HL-60/S4 treated with retinoic acid at 250 ng/mL for 4 days and 3 days (cell line): ENCODE measurements around the gene CCDC157.

Source experiments
- in situ Hi-C: fragments of 300-500 bp; cut with MboI; formaldehyde crosslinking; loops from 2 replicates; pipeline ENCODE4 v1.7.0; 2022; ENCODE audit warnings: low sequenced_read_pairs

Gene CCDC157

GRCh38 chr22:30408388-30409102 is 51.7 kb downstream of the CCDC157 start:
- in situ Hi-C loops, result no loop called here

- in situ Hi-C loops, result no loop called here
These were observed 55.0 kb downstream of the CCDC157 start for GRCh38 chr22:30411780-30412179.

GRCh38 chr22:30413001-30413400 is 56.2 kb downstream of the CCDC157 start:
- in situ Hi-C loops, result no loop called here

- in situ Hi-C loops, result no loop called here
These were observed 57.1 kb downstream of the CCDC157 start for GRCh38 chr22:30413745-30414524.

GRCh38 chr22:30414525-30415047 is 57.8 kb downstream of the CCDC157 start:
- in situ Hi-C loops, result no loop called here

- in situ Hi-C loops, result no loop called here
These were observed 59.6 kb downstream of the CCDC157 start for GRCh38 chr22:30416403-30416802.

GRCh38 chr22:30416837-30417236 is 60.0 kb downstream of the CCDC157 start:
- in situ Hi-C loops, result no loop called here

GRCh38 chr22:30420347-30421125 is 63.7 kb downstream of the CCDC157 start:
- in situ Hi-C loops, result no loop called here

- in situ Hi-C loops, result no loop called here
These were observed 65.1 kb downstream of the CCDC157 start for GRCh38 chr22:30421695-30422480.

GRCh38 chr22:30422481-30423300 is 65.9 kb downstream of the CCDC157 start:
- in situ Hi-C loops, result no loop called here

- in situ Hi-C loops, result no loop called here
These were observed 66.6 kb downstream of the CCDC157 start for GRCh38 chr22:30423301-30423958.

- in situ Hi-C loops, result no loop called here
These were observed 67.2 kb downstream of the CCDC157 start for GRCh38 chr22:30423959-30424533.

GRCh38 chr22:30424534-30425326 is 67.9 kb downstream of the CCDC157 start:
- in situ Hi-C loops, result no loop called here

- in situ Hi-C loops, result no loop called here
These were observed 68.5 kb downstream of the CCDC157 start for GRCh38 chr22:30425327-30425615.

GRCh38 chr22:30425616-30426387 is 69.0 kb downstream of the CCDC157 start, which contains the start of gene MTFP1:
TSS of gene MTFP1 (plus strand) at chr22:30425768. CDS start at chr22:30425880, 112 bp downstream.
- in situ Hi-C loops, result no loop called here
